ENCODE measurements around the gene NCEH1. TPM values are rescaled to one million over a fixed set of nuclear protein-coding genes. Genes with fewer than 3 reads are reported as not detected.

Gene NCEH1
- total and polyA plus RNA-seq, 2 experiments from 2014 or later, result 3.2 to 8.0 TPM

DNA sequence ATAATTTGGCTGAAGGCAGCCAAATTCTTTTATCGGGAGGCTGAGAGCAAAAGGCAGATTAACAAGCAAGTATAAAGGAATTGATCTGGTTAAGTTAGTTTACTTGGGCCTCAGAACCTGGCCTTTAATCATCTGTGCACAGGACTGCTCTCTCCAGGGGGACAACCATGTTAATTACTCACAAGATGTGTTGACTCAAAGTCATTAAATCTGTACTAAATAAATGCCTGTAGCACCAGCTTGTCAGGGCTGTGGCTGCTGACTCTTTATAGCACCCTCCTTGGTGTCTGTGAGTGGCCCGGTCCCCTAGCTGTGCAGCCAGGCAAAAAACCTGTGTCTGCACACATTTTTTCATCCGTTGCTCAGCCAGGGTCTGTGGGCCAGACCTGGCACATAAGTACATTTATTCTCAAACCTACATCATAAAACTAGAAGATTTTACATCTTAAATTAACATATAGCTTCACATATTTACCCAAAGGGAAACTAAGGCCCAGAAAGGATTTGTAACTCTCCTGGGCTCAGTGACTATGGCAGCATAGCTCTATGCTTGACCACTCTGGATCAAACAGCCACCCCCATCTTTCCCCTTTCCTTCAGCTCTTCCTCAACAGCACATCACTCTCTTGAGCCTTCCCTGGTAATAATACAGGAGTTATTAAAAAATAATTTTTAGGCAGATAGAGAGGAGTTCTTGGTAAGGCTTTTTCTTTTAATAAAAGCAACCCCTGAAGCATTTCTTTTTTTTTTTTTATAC, 51.4 kb downstream of the NCEH1 start:
- H3K4me3 ChIP-seq, result no peak overlapping the region
- DNase-seq (ENCODE audit: low read depth in 1 of 2, low spot score in 1 of 2), result no peak

GRCh38 chr3:172658344-172659245, 52.3 kb downstream of the NCEH1 start:
- Histone ChIP-seq H3K27me3 (no peaks in the 10 kb centered on the region), H3K9me3 (ENCODE audit: low read depth) (no peaks in the 10 kb centered on the region), H3K4me3 (no peak overlapping the region)

More for the DNA sequence above, 51.4 kb downstream of the NCEH1 start:
- H3K36me3 ChIP-seq, result no peaks in the 10 kb centered on the region
- H3K27ac ChIP-seq, result no peak overlapping the region
- H3K4me1 ChIP-seq (ENCODE audit: low read depth), result no peaks in the 10 kb centered on the region
- TF ChIP-seq, protein P1, sequence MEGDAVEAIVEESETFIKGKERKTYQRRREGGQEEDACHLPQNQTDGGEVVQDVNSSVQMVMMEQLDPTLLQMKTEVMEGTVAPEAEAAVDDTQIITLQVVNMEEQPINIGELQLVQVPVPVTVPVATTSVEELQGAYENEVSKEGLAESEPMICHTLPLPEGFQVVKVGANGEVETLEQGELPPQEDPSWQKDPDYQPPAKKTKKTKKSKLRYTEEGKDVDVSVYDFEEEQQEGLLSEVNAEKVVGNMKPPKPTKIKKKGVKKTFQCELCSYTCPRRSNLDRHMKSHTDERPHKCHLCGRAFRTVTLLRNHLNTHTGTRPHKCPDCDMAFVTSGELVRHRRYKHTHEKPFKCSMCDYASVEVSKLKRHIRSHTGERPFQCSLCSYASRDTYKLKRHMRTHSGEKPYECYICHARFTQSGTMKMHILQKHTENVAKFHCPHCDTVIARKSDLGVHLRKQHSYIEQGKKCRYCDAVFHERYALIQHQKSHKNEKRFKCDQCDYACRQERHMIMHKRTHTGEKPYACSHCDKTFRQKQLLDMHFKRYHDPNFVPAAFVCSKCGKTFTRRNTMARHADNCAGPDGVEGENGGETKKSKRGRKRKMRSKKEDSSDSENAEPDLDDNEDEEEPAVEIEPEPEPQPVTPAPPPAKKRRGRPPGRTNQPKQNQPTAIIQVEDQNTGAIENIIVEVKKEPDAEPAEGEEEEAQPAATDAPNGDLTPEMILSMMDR (IDR thresholded peaks at IDR 0.05; ENCODE audit: low read depth, low read length), result no peak
- no peaks in the 10 kb centered on the region for H3K27me3 ChIP-seq
- H3K9me3 ChIP-seq (ENCODE audit: low read depth), result no peaks in the 10 kb centered on the region

DNA sequence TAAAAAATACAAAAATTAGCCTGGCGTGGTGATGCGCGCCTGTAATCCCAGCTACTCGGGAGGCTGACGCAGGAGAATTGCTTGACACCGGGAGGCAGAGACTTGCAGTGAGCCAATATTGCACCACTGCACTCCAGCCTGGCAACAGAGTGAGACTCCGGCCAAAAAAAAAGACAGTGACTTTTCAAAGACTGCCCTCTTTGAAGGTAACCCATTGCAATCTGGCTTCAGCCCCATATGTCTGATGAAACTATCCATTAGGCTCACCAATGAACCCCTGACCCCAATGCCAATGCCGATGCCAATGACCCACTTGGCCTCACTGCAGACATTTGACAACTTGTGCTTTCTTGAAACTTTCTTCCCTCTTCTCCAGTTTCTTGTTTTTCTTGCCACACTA, 54.3 kb downstream of the NCEH1 start:
- TF ChIP-seq, protein P1 (IDR thresholded peaks at IDR 0.05; ENCODE audit: low read depth, low read length), result no peak
- Histone ChIP-seq H3K4me3 (no peak overlapping the region), H3K9me3 (ENCODE audit: low read depth) (no peaks in the 10 kb centered on the region), H3K27me3 (no peaks in the 10 kb centered on the region), H3K36me3 (no peaks in the 10 kb centered on the region), H3K27ac (no peak overlapping the region), H3K4me1 (ENCODE audit: low read depth) (no peaks in the 10 kb centered on the region)
- no peak for DNase-seq (ENCODE audit: low read depth in 1 of 2, low spot score in 1 of 2)

More at GRCh38 chr3:172658344-172659245, 52.3 kb downstream of the NCEH1 start:
- DNase-seq (ENCODE audit: low read depth in 1 of 2, low spot score in 1 of 2), result peak in 1 of 2 donors; percentile 99
- H3K27ac ChIP-seq, result no peak overlapping the region
- no peaks in the 10 kb centered on the region for H3K36me3 ChIP-seq
- TF ChIP-seq, protein P1 (IDR thresholded peaks at IDR 0.05; ENCODE audit: low read depth, low read length), result no peak
- H3K4me1 ChIP-seq (ENCODE audit: low read depth), result no peaks in the 10 kb centered on the region

- Histone ChIP-seq H3K27me3 (no peaks in the 10 kb centered on the region), H3K9me3 (ENCODE audit: low read depth) (no peaks in the 10 kb centered on the region), H3K27ac (no peak overlapping the region), H3K4me3 (no peak overlapping the region), H3K36me3 (no peaks in the 10 kb centered on the region), H3K4me1 (ENCODE audit: low read depth) (no peaks in the 10 kb centered on the region)
- TF ChIP-seq, protein P1 (IDR thresholded peaks at IDR 0.05; ENCODE audit: low read depth, low read length), result no peak
- DNase-seq (ENCODE audit: low read depth in 1 of 2, low spot score in 1 of 2), result no peak
These were observed 55.5 kb downstream of the NCEH1 start for GRCh38 chr3:172655388-172655787.

DNA sequence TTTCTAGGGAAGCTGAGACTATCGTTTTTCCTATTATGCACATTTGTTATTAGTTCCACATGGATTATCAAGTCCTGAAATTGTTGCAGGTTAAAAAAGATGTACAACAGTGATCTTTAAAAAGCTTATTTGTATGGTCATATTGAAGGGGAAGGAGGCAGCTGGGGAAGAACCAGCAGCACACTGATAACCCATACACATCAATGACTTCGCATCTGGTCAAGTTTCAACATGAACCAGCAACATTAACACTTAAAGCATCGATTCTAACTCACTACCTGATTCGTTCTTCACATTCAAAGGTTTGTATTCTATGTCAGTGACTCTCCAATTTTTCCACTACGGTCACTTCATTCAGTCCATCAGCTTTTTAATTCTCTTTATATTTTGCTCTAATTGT, 56.4 kb downstream of the NCEH1 start:
- Histone ChIP-seq H3K27me3 (no peaks in the 10 kb centered on the region), H3K4me3 (no peak overlapping the region), H3K4me1 (ENCODE audit: low read depth) (no peaks in the 10 kb centered on the region), H3K9me3 (ENCODE audit: low read depth) (no peaks in the 10 kb centered on the region), H3K27ac (no peak overlapping the region), H3K36me3 (no peaks in the 10 kb centered on the region)
- TF ChIP-seq, protein P1 (IDR thresholded peaks at IDR 0.05; ENCODE audit: low read depth, low read length), result no peak
- no peak for DNase-seq (ENCODE audit: low read depth in 1 of 2, low spot score in 1 of 2)
